ENCODE measurements around the gene PIPOX. TPM values are rescaled to one million over a fixed set of nuclear protein-coding genes. Genes with fewer than 3 reads are reported as not detected.

PIPOX gene
- total and polyA plus RNA-seq, 2 of the 13 experiments (the other 11 are each of a cell fraction or from before 2014, with no cell fraction given) = 87.3 to 154 TPM

DNA sequence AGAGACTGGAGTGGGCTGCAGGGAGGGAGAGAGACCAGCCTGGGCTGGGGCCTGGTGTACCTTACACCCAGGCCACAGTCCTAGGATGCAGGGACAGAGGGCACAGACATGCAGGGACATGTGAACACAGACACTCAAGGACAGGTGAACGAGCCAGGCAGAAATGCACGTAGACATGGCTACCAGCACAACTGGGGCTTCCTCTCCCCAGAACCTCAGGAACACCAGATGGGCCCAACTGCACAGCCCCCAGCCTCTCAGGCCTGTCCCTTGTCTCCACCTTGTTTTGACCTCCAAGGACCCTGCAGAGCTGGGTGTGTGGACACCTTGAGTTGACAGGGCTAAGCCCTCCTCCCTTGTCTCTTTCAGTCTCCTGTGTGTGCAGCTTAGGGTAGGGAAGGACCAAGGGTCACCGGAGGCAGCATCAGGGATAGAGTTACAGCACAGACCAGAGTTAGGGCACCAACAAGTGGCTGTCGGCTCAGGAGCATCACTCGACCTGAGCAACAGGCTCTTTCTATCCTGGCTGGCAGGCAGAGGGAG lies 46.3 kb upstream of the PIPOX start:
- DNase-seq (ENCODE audit: low spot score) (peak; percentile 45), FAIRE-seq (peak; percentile 86), ATAC-seq (peak; percentile 92)
- WGBS (ENCODE audit: low lambda C conversion rate) = 0% methylated on average over 5 of the region's 5 CpGs
- peak overlapping the region; percentile 27; the same call in 1 of the 2 replicates for H3K9ac ChIP-seq (ENCODE audit: insufficient read depth, low read depth, low read length)
- ChIA-PET POLR2A (no interaction called here), CTCF (ENCODE audit: low intra/inter-chr PET ratio, low total read pairs) (no interaction called here)
- H3K9me3 ChIP-seq (ENCODE audit: low read length) = no peaks in the 10 kb centered on the region
- BruUV-seq (replicated peaks) = no TSS peak
- no peaks in the 10 kb centered on the region for H3K36me3 ChIP-seq (replicated peaks in 1 of 2; ENCODE audit: control insufficient read depth in 1 of 2, insufficient read depth in 2 of 2, low read length in 2 of 2)
- peaks cover 6 to 16% of the 10 kb centered on the region in 2 experiments; a peak in 4 of 5 replicates for H3K27me3 ChIP-seq (ENCODE audit: control insufficient read depth in 1 of 2, insufficient read depth in 2 of 2, low read length in 2 of 2)
- in situ Hi-C loops (cut with HindIII; ENCODE audit: extremely low pct_ligation_motif_present, low pct_unique_long_range_greater_than_20kb) (no loop called here), intact Hi-C loops (cut with micrococcal nuclease; ENCODE audit: unreplicated experiment) (no loop called here)
- H3K4me1 ChIP-seq (ENCODE audit: insufficient read depth, low read length) = peaks cover 63% of the 10 kb centered on the region
- H4K20me1 ChIP-seq (ENCODE audit: insufficient read depth, low read length) = no peaks in the 10 kb centered on the region
- peak overlapping the region; percentile 62 for H3K27ac ChIP-seq (ENCODE audit: extremely low read length, insufficient read depth, low read length)
- H3K4me3 ChIP-seq (replicated peaks in 1 of 3; ENCODE audit: insufficient read depth in 1 of 3, low read depth in 2 of 3, low read length in 3 of 3) = peak overlapping the region; percentile 16 to 64 (median 35); a peak in 4 of 6 replicates
- peak overlapping the region; percentile 86 for H3K4me2 ChIP-seq (ENCODE audit: low read depth, low read length)
- H2AFZ ChIP-seq (ENCODE audit: low read length) = peak overlapping the region; percentile 50
- no peaks in the 10 kb centered on the region for H3K79me2 ChIP-seq (ENCODE audit: insufficient read depth, low read length)
- peak; percentile 97 for TF ChIP-seq SIX1 (CRISPR knock-in tag; IDR thresholded peaks at IDR 0.05; ENCODE audit: borderline replicate concordance)
- TF ChIP-seq ZNF558 (CRISPR knock-in tag; IDR thresholded peaks at IDR 0.05; ENCODE audit: borderline replicate concordance) = no peak
- peak; percentile 55; the same call in 1 of the 2 replicates for TF ChIP-seq ZNF451 (CRISPR knock-in tag; IDR thresholded peaks at IDR 0.05)
- no peak for TF ChIP-seq ZNF580 (CRISPR knock-in tag; IDR thresholded peaks at IDR 0.05; ENCODE audit: borderline replicate concordance, low read depth)
- 0 out of 2 replicates have a peak, but pooled peaks have one; percentile 66 for TF ChIP-seq ZNF552 (CRISPR knock-in tag; IDR thresholded peaks at IDR 0.05; ENCODE audit: borderline replicate concordance)
- peak; percentile 53; the same call in 1 of the 2 replicates for TF ChIP-seq NCOR1 (IDR thresholded peaks at IDR 0.05; ENCODE audit: borderline replicate concordance, low read length)
- peak; percentile 4; the same call in 1 of the 2 replicates for TF ChIP-seq STAG1 (CRISPR knock-in tag; IDR thresholded peaks at IDR 0.05)
- TF ChIP-seq ZNF230 (CRISPR knock-in tag; IDR thresholded peaks at IDR 0.05) = peak; percentile 75; the same call in 1 of the 2 replicates
- no peak for TF ChIP-seq MZF1 (CRISPR knock-in tag; IDR thresholded peaks at IDR 0.05; ENCODE audit: borderline replicate concordance)
- TF ChIP-seq PITX1 (CRISPR knock-in tag; IDR thresholded peaks at IDR 0.05) = peak; percentile 43
- TF ChIP-seq ZFY (CRISPR knock-in tag; IDR thresholded peaks at IDR 0.05) = peak; percentile 40; the same call in 1 of the 2 replicates
- TF ChIP-seq, protein P1, sequence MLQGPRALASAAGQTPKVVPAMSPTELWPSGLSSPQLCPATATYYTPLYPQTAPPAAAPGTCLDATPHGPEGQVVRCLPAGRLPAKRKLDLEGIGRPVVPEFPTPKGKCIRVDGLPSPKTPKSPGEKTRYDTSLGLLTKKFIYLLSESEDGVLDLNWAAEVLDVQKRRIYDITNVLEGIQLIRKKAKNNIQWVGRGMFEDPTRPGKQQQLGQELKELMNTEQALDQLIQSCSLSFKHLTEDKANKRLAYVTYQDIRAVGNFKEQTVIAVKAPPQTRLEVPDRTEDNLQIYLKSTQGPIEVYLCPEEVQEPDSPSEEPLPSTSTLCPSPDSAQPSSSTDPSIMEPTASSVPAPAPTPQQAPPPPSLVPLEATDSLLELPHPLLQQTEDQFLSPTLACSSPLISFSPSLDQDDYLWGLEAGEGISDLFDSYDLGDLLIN (CRISPR knock-in tag; IDR thresholded peaks at IDR 0.05; ENCODE audit: borderline replicate concordance) = no peak
- TF ChIP-seq, protein P2, sequence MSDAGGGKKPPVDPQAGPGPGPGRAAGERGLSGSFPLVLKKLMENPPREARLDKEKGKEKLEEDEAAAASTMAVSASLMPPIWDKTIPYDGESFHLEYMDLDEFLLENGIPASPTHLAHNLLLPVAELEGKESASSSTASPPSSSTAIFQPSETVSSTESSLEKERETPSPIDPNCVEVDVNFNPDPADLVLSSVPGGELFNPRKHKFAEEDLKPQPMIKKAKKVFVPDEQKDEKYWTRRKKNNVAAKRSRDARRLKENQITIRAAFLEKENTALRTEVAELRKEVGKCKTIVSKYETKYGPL (CRISPR knock-in tag; IDR thresholded peaks at IDR 0.05) = no peak
- TF ChIP-seq MED1 (CRISPR knock-in tag; IDR thresholded peaks at IDR 0.05) = peak; percentile 60
- TF ChIP-seq, protein P3, sequence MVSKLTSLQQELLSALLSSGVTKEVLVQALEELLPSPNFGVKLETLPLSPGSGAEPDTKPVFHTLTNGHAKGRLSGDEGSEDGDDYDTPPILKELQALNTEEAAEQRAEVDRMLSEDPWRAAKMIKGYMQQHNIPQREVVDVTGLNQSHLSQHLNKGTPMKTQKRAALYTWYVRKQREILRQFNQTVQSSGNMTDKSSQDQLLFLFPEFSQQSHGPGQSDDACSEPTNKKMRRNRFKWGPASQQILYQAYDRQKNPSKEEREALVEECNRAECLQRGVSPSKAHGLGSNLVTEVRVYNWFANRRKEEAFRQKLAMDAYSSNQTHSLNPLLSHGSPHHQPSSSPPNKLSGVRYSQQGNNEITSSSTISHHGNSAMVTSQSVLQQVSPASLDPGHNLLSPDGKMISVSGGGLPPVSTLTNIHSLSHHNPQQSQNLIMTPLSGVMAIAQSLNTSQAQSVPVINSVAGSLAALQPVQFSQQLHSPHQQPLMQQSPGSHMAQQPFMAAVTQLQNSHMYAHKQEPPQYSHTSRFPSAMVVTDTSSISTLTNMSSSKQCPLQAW (CRISPR knock-in tag; IDR thresholded peaks at IDR 0.05) = peak; percentile 38; the same call in 1 of the 2 replicates
- TF ChIP-seq, protein P4, sequence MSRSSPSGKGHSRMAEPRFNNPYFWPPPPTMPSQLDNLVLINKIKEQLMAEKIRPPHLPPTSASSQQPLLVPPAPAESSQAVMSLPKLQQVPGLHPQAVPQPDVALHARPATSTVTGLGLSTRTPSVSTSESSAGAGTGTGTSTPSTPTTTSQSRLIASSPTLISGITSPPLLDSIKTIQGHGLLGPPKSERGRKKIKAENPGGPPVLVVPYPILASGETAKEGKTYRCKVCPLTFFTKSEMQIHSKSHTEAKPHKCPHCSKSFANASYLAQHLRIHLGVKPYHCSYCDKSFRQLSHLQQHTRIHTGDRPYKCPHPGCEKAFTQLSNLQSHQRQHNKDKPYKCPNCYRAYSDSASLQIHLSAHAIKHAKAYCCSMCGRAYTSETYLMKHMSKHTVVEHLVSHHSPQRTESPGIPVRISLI (CRISPR knock-in tag; IDR thresholded peaks at IDR 0.05; ENCODE audit: borderline replicate concordance) = 0 out of 2 replicates have a peak, but pooled peaks have one; percentile 20
- TF ChIP-seq PHF8 (CRISPR knock-in tag; IDR thresholded peaks at IDR 0.05) = peak; percentile 27; the same call in 1 of the 2 replicates
- peak; percentile 84; the same call in 1 of the 2 replicates for TF ChIP-seq KDM5B (CRISPR knock-in tag; IDR thresholded peaks at IDR 0.05; ENCODE audit: borderline replicate concordance)
- no peak for TF ChIP-seq ISL2 (CRISPR knock-in tag; IDR thresholded peaks at IDR 0.05)
- TF ChIP-seq PHF21A (CRISPR knock-in tag; IDR thresholded peaks at IDR 0.05) = peak; percentile 69
